ENCODE measurements around the gene GSTK1.

DNA sequence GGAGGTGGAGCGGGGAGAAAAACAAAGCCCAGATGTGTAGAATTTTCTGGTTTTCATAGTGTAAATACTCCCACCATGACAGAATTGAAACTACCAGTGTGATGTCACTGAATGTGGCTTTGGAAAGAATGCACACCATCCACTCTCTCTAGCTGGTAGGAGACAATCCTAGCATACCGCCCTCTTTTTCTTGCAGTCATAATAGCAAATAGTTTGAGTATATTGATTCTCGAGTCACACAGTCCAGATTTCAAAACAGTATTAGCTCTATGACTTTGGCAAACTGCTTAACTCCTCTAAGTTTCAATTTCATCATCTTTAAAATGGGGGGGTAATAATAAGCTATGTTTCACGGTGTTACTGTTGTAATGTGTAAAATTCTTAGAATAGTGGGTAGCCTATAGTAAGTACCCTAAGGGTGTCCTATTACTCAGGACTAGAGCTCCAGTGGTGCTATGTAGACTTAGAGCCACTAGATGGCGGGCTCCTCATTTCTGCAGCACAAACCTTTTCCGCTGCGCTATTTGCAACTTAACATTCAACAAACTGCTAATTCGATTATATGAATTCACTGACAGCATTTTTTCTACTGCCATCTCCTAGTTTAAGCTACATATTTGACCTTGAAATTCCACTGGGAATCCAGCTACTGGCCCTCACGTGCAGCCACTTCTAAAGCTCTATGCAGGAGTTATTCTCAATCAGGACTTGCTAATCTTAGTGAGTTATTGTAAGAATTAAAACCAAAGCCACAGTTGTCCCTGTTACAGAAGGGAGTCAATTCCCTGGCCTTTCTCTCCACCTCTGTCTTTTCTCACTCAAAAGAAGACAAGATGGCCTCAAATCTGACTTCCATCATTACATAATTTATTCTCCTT, 22.7 kb upstream of the GSTK1 start:
- TF ChIP-seq POLR2A (IDR thresholded peaks at IDR 0.05) (no peak), EP300 (IDR thresholded peaks at IDR 0.05) (no peak), POLR2AphosphoS5 (IDR thresholded peaks at IDR 0.05) (no peak)
- TF ChIP-seq, protein P1, sequence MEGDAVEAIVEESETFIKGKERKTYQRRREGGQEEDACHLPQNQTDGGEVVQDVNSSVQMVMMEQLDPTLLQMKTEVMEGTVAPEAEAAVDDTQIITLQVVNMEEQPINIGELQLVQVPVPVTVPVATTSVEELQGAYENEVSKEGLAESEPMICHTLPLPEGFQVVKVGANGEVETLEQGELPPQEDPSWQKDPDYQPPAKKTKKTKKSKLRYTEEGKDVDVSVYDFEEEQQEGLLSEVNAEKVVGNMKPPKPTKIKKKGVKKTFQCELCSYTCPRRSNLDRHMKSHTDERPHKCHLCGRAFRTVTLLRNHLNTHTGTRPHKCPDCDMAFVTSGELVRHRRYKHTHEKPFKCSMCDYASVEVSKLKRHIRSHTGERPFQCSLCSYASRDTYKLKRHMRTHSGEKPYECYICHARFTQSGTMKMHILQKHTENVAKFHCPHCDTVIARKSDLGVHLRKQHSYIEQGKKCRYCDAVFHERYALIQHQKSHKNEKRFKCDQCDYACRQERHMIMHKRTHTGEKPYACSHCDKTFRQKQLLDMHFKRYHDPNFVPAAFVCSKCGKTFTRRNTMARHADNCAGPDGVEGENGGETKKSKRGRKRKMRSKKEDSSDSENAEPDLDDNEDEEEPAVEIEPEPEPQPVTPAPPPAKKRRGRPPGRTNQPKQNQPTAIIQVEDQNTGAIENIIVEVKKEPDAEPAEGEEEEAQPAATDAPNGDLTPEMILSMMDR (IDR thresholded peaks at IDR 0.05), result peak; percentile 80 to 91 (median 84)
